ENCODE results near the gene IGF1R. TPM values are rescaled to one million over a fixed set of nuclear protein-coding genes. Genes with fewer than 3 reads are reported as not detected.

The IGF1R gene
- total RNA-seq, 1 experiment from 2014 or later: 16.3 TPM

DNA sequence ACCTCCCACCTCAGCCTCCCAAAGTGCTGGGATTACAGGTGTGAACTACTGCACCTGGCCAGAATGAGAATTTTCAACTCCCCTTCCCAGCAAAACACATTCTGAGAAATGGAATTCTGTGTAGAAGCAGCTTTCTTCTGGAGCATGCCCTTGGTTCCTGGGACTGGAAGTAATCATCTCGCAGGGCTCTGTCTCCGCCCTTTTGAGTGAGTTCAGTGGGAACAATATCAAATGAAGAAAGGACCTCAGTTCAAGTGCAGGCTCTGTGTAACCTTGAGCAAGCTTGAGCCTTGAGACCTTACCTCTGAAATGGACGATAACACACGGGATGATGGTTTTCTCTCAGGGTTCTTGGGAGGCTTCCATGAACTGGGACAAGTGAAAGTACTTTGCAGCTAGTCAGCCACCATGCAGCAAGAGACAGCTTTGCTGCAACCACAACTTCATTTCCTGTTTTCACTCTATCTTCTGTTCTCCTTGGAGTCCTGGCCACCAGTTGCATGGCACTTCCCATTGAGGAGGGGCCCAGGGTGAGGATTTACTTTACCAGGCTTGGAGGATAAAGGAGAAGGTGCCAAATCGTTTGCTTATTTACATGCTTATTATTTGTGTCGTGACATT is 35.7 kb upstream of the IGF1R start:
- CTCF ChIA-PET: no interaction called here
- TF ChIP-seq SRF (IDR thresholded peaks at IDR 0.05; ENCODE audit: low read depth): no peak
- TF ChIP-seq, protein P1, sequence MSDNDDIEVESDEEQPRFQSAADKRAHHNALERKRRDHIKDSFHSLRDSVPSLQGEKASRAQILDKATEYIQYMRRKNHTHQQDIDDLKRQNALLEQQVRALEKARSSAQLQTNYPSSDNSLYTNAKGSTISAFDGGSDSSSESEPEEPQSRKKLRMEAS (IDR thresholded peaks at IDR 0.05): no peak
- TF ChIP-seq YY1 (IDR thresholded peaks at IDR 0.05; ENCODE audit: extremely low read depth, insufficient replicate concordance, low read depth, low read length): no peak
- no peak for TF ChIP-seq CEBPB (IDR thresholded peaks at IDR 0.05; ENCODE audit: low read depth)
- TF ChIP-seq, protein P2, sequence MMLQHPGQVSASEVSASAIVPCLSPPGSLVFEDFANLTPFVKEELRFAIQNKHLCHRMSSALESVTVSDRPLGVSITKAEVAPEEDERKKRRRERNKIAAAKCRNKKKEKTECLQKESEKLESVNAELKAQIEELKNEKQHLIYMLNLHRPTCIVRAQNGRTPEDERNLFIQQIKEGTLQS (IDR thresholded peaks at IDR 0.05): no peak
- no peak for TF ChIP-seq EZH2phosphoT487 (IDR thresholded peaks at IDR 0.05; ENCODE audit: borderline replicate concordance)
- TF ChIP-seq FOSL1 (IDR thresholded peaks at IDR 0.05; ENCODE audit: low read depth): no peak
- TF ChIP-seq ZFX (IDR thresholded peaks at IDR 0.05): no peak
- TF ChIP-seq, protein P3, sequence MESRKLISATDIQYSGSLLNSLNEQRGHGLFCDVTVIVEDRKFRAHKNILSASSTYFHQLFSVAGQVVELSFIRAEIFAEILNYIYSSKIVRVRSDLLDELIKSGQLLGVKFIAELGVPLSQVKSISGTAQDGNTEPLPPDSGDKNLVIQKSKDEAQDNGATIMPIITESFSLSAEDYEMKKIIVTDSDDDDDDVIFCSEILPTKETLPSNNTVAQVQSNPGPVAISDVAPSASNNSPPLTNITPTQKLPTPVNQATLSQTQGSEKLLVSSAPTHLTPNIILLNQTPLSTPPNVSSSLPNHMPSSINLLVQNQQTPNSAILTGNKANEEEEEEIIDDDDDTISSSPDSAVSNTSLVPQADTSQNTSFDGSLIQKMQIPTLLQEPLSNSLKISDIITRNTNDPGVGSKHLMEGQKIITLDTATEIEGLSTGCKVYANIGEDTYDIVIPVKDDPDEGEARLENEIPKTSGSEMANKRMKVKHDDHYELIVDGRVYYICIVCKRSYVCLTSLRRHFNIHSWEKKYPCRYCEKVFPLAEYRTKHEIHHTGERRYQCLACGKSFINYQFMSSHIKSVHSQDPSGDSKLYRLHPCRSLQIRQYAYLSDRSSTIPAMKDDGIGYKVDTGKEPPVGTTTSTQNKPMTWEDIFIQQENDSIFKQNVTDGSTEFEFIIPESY (IDR thresholded peaks at IDR 0.05; ENCODE audit: extremely low read depth, insufficient replicate concordance, low read length): no peak
- no peak for TF ChIP-seq JUND (IDR thresholded peaks at IDR 0.05)
- RAD21 ChIA-PET (ENCODE audit: low non-redundant PET in 1 of 2, low total read pairs in 2 of 2, uncharacterized antibody in 2 of 2, unreplicated experiment in 2 of 2): no interaction called here

More for the DNA sequence above, 35.7 kb upstream of the IGF1R start:
- H4K20me1 ChIP-seq (ENCODE audit: insufficient read depth): no peaks in the 10 kb centered on the region
- intact Hi-C loops (cut with micrococcal nuclease): no loop called here
- H3K27ac ChIP-seq (ENCODE audit: low read depth, low read length): no peak overlapping the region
- peaks cover 9 to 14% of the 10 kb centered on the region in 2 experiments for H3K4me1 ChIP-seq (ENCODE audit: control insufficient read depth in 1 of 2, insufficient read depth in 2 of 2, low read length in 2 of 2)
- H3K4me2 ChIP-seq (ENCODE audit: low read length): no peak overlapping the region
- H2AFZ ChIP-seq (ENCODE audit: low read depth, low read length, poor library complexity, severe bottlenecking): no peak overlapping the region
- DNase-seq (ENCODE audit: low read depth, low spot score) (no peak), ATAC-seq (no peak)
- no peak overlapping the region for H3K9ac ChIP-seq (ENCODE audit: low read length)
- H3K9me2 ChIP-seq (ENCODE audit: insufficient read depth): no peaks in the 10 kb centered on the region
- H3K27me3 ChIP-seq (ENCODE audit: insufficient read depth, low read length): no peaks in the 10 kb centered on the region; the same call in 1 of the 2 replicates
- no peak overlapping the region for H3K4me3 ChIP-seq (replicated peaks in 1 of 2; ENCODE audit: low read depth in 1 of 2, low read length in 2 of 2)
- BruUV-seq (replicated peaks): no TSS peak
- H3K36me3 ChIP-seq (ENCODE audit: control insufficient read depth in 1 of 2, insufficient read depth in 2 of 2, low read length in 2 of 2): no peaks in the 10 kb centered on the region
- no peaks in the 10 kb centered on the region for H3K9me3 ChIP-seq (ENCODE audit: control insufficient read depth in 1 of 2, insufficient read depth in 1 of 2, low read depth in 1 of 2, low read length in 2 of 2)
- no peaks in the 10 kb centered on the region for H3K79me2 ChIP-seq (ENCODE audit: insufficient read depth, low read length)
- POLR2A ChIA-PET: no interaction called here
